ENCODE measurements around the gene BLMH. TPM values are rescaled to one million over a fixed set of nuclear protein-coding genes. Genes with fewer than 3 reads are reported as not detected.
A peak's percentile ranks its signal among the peaks of the same experiment; 100 is the strongest.

BLMH gene
- total and polyA plus RNA-seq, 7 donors: 17.0 to 33.0 (median 23.6) TPM

DNA sequence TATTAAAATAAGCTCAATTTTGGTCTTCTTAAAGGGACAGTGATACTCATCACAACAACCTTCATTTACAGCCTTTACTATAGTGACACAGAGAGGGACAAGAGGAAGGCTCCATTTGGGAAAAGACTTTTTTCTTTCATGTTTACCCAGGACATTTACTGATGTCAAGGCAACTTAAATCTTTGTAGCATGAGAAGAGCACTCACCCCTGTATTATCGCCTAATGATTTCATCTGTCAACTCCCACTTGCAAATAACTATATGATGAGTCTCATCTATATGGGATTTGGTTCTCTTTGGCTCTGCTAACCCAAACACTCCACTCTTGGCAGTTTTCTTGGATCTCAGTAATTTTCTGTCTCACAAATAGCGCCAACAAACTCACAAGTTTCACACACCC is 24.1 kb downstream of the BLMH start:
- H3K9me3 ChIP-seq: no peaks in the 10 kb centered on the region
- no peaks in the 10 kb centered on the region for H3K27me3 ChIP-seq (ENCODE audit: insufficient read depth in 3 of 3, low read length in 2 of 3)
- ATAC-seq (no peak), DNase-seq (no peak)
- H3K27ac ChIP-seq: no peak overlapping the region
- TF ChIP-seq, protein P1, sequence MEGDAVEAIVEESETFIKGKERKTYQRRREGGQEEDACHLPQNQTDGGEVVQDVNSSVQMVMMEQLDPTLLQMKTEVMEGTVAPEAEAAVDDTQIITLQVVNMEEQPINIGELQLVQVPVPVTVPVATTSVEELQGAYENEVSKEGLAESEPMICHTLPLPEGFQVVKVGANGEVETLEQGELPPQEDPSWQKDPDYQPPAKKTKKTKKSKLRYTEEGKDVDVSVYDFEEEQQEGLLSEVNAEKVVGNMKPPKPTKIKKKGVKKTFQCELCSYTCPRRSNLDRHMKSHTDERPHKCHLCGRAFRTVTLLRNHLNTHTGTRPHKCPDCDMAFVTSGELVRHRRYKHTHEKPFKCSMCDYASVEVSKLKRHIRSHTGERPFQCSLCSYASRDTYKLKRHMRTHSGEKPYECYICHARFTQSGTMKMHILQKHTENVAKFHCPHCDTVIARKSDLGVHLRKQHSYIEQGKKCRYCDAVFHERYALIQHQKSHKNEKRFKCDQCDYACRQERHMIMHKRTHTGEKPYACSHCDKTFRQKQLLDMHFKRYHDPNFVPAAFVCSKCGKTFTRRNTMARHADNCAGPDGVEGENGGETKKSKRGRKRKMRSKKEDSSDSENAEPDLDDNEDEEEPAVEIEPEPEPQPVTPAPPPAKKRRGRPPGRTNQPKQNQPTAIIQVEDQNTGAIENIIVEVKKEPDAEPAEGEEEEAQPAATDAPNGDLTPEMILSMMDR (IDR thresholded peaks at IDR 0.05): no peak
- H3K4me3 ChIP-seq: no peak overlapping the region
- 96 to 98% (median 98%) methylated on average over 2 of the region's 2 CpGs for WGBS, 3 donors
- peaks cover 12 to 92% of the 10 kb centered on the region in 2 donors for H3K36me3 ChIP-seq (ENCODE audit: insufficient read depth in 1 of 2, low read depth in 1 of 2)
- intact Hi-C loops (cut with DNase I): no loop called here
- peaks cover 11% of the 10 kb centered on the region for H3K4me1 ChIP-seq

DNA sequence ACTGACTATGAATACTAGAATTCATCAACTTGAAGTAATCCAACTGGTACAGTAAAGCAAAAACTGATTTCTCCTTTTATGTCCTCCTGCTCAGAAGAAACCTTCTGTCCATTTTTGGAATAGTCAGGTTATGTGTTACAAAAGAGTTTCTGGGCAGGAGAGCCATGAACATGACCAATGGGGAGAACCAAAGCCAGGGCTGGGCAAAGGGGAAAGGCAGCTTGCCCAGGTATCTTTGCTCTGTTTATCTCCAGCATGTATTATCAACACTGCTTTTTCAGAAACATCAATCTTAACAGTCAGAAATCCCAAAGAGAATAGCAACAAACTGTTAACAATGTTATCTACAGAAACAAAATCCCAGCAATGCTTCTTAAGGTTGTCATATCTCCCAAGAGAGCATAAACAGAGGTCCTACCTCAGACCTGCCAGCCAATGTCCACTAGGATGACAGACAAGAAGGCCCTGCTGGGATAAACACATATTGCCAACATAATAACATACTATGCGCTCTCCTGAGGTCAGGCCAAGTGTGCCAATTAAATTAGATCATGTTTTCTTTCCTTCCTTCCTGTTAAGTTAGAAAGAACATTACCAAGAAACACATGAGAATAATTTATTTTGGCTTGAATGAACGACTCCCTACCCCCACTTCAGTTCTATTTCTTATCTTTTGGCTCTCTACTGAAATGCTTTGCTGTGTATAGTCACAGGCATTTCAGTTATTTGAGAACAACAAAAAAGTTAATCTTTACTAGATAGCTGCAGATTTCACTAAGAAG is 28.0 kb downstream of the BLMH start:
- intact Hi-C loops (cut with DNase I): no loop called here
- 23 to 28% (median 23%) methylated on average over 2 of the region's 2 CpGs for WGBS, 3 donors
- ATAC-seq: peak in 2 of 4 donors; percentile 50 to 51

DNA sequence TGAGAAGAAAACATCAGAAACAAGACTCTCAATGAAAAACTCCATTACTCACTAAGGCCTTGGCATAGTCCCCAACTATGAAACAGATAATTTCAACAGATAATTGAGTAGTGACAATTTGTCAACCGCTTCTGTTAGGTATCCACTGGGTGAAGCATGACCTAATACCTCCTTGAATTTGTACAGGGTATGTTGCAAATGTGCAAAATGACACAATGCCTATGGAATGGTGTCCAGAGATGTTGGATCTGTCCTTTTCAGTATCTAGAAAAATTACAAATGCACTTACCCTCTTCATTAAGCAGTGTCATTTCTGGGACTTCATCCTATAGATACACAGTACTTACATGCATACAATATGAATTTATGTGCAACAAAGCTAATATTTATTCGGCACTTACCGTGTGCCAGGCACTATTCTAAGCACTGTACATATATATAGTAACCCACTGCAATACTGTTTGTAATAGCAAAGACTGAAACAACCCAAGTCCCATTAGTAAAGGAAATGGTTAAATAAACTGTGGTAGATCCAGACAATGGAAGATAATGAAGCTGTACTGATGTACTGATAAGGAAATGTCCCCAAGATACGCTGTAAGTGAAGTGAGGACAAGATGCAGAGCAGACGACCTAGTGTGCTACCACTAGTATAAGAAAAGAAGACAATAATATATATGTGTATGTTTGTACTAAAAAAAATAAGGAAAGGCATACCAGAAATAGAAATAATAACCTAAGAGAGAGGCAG is 34.8 kb downstream of the BLMH start:
- intact Hi-C loops (cut with DNase I): no loop called here
- H3K4me3 ChIP-seq: no peak overlapping the region
- ATAC-seq (peak in 3 of 4 donors; percentile 43 to 67 (median 53)), DNase-seq (no peak)
- H3K4me1 ChIP-seq: peaks cover 11% of the 10 kb centered on the region
- H3K9me3 ChIP-seq: no peaks in the 10 kb centered on the region
- 77 to 84% (median 79%) methylated on average over 5 of the region's 5 CpGs for WGBS, 3 donors
- no peaks in the 10 kb centered on the region for H3K27me3 ChIP-seq (ENCODE audit: insufficient read depth in 3 of 3, low read length in 2 of 3)
- H3K27ac ChIP-seq: no peak overlapping the region
- TF ChIP-seq, protein P1 (IDR thresholded peaks at IDR 0.05): no peak
- H3K36me3 ChIP-seq (ENCODE audit: insufficient read depth in 1 of 2, low read depth in 1 of 2): peaks cover 0 to 61% of the 10 kb centered on the region in 2 donors

More for the DNA sequence above, 28.0 kb downstream of the BLMH start:
- peaks cover 4 to 91% of the 10 kb centered on the region in 2 donors for H3K36me3 ChIP-seq (ENCODE audit: insufficient read depth in 1 of 2, low read depth in 1 of 2)
- H3K4me1 ChIP-seq: peaks cover 11% of the 10 kb centered on the region
- no peak overlapping the region for H3K4me3 ChIP-seq
- no peaks in the 10 kb centered on the region for H3K27me3 ChIP-seq (ENCODE audit: insufficient read depth in 3 of 3, low read length in 2 of 3)
- peak overlapping the region; percentile 3 for H3K27ac ChIP-seq
- DNase-seq: no peak
- H3K9me3 ChIP-seq: no peaks in the 10 kb centered on the region
- TF ChIP-seq, protein P1 (IDR thresholded peaks at IDR 0.05): no peak

DNA sequence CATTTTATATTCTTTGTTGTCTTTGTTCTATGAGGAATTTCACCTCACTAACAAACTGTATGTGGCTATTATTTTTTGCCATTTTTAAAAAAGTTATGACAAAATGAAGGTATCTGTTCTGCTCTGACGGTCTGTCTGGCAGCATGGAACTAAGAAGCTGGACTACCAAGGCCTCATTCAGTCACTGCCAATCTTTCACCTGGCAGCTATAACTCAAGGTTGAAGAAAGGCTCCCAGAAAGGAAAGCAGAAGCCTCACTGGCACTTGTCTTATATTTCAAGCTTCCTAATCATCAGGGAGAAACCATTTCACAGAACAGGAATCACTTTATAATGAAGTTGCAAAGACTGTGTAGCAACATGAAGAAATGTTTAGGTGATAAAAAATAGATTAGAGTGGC is 37.6 kb downstream of the BLMH start:
- intact Hi-C loops (cut with DNase I): no loop called here
- H3K9me3 ChIP-seq: no peaks in the 10 kb centered on the region
- DNase-seq (no peak), ATAC-seq (peak; percentile 85 to 94 (median 90))
- TF ChIP-seq, protein P1 (IDR thresholded peaks at IDR 0.05): no peak
- no peaks in the 10 kb centered on the region for H3K27me3 ChIP-seq (ENCODE audit: insufficient read depth in 3 of 3, low read length in 2 of 3)
- H3K4me3 ChIP-seq: no peak overlapping the region
- peaks cover 0 to 39% of the 10 kb centered on the region in 2 donors for H3K36me3 ChIP-seq (ENCODE audit: insufficient read depth in 1 of 2, low read depth in 1 of 2)
- no peak overlapping the region for H3K27ac ChIP-seq
- 12 to 41% (median 18%) methylated on average over 1 of the region's 1 CpG for WGBS, 3 donors
- peaks cover 13% of the 10 kb centered on the region for H3K4me1 ChIP-seq

Measured in psoas muscle (tissue), 8 donors.